Right lobe of liver (tissue), 6 donors: ENCODE results near the gene SARS2. TPM values are rescaled to one million over a fixed set of nuclear protein-coding genes. Genes with fewer than 3 reads are reported as not detected.
A peak's percentile ranks its signal among the peaks of the same experiment; 100 is the strongest.

Experiments
- ATAC-seq, 4 donors: fragments of 200-7000 bp; cut with Tn5 transposase; one replicate each; pipeline ENCODE4 v1.9.1; 2020; ENCODE audit warnings: mild to moderate bottlenecking in 4 of 4, moderate library complexity in 4 of 4
- DNase-seq, 3 donors: peaks; one replicate each; pipeline ENCODE4 v3.0.0-alpha.2; 2020
- H3K27ac ChIP-seq, 3 donors: fragments of 200-600 bp; one replicate each; pipeline ENCODE4 v1.8.0; 2022
- H3K27me3 ChIP-seq, 2 donors: fragments of 200-600 bp; one replicate each; pipeline ENCODE4 v1.8.0; 2022
- H3K36me3 ChIP-seq, 4 donors: fragments of 200-600 bp; sonication (generic) in 1 of 4; one replicate each; pipeline versions ENCODE4 v1.5.1 to v1.8.0; 2017 to 2022; ENCODE audit warnings: control low read depth in 1 of 4
- H3K4me1 ChIP-seq, 4 donors: fragments of 200-600 bp; sonication (generic) in 1 of 4; one replicate each; pipeline versions ENCODE4 v1.5.1 to v1.8.0; 2017 to 2022; ENCODE audit warnings: control low read depth in 1 of 4
- H3K4me3 ChIP-seq, 3 donors: fragments of 200-600 bp; one replicate each; pipeline ENCODE4 v1.8.0; 2022
- H3K9me3 ChIP-seq, 4 donors: fragments of 200-600 bp; sonication (generic) in 1 of 4; one replicate each; pipeline versions ENCODE4 v1.5.1 to v1.8.0; 2017 to 2022; ENCODE audit warnings: control low read depth in 1 of 4
- POLR2A ChIP-seq: fragments of 450-650 bp; IDR thresholded peaks from one replicate; pipeline ENCODE4 v1.6.1; 2017; ENCODE audit warnings: antibody characterized with exemption, mild to moderate bottlenecking
- WGBS: methylation state at CpG from one replicate; pipeline ENCODE4 v1.1.6; 2018; ENCODE audit warnings: low coverage, low lambda C conversion rate; ENCODE audit not compliant: insufficient coverage; ENCODE audit errors: missing lambda C conversion rate; 5-methylcytosine and 5-hydroxymethylcytosine counted together
- intact Hi-C, 2 donors: fragments of 100-400 bp; cut with DNase I; formaldehyde crosslinking; loops; one replicate each; pipeline versions ENCODE4 v1.11.2 to v1.14.1; 2022
- total RNA-seq, 6 experiments: library from RNA; depleted of rRNA in 2 of 6; stranded (reverse); fragments of >200 nt in 2 of 6; fragmentation: NEBNext Ultra II Directional in 3 of 6; extraction: Animal tissue kit (Norgen Biotek cat#: 25700) in 3 of 6; gene quantifications; one replicate each; pipeline versions ENCODE4 v1.1.0 to v1.2.4, GENCODE V29; 2016 to 2023
- TF ChIP-seq, protein P1 (sequence below), 4 donors: fragments of 200-600 bp in 3 of 4; fragments of 450-650 bp in 1 of 4; IDR thresholded peaks; one replicate each; pipeline versions ENCODE4 v1.5.1 to v1.8.0; 2016 to 2022; ENCODE audit warnings: antibody characterized with exemption in 4 of 4, mild to moderate bottlenecking in 2 of 4
- donor health status: DM: no; HTN: yes; CAD: no.
- donor health status: DM: no; HTN: no; CAD: no.
- donor health status: DM: no; HTN: no; CAD: no.
- donor health status: DM: no; HTN: yes; CAD: no.
- donor health status: DM: no; HTN: yes; CAD: no.

The SARS2 gene
- total RNA-seq, 6 experiments from 2014 or later = 10.6 to 26.5 (median 18.7) TPM

- H3K27ac ChIP-seq = no peak overlapping the region
- no peak overlapping the region for H3K4me3 ChIP-seq
- no peaks in the 10 kb centered on the region for H3K9me3 ChIP-seq
- WGBS = 100% methylated on average over 4 of the region's 19 CpGs
- H3K36me3 ChIP-seq = no peaks in the 10 kb centered on the region
- no peaks in the 10 kb centered on the region for H3K27me3 ChIP-seq
- ATAC-seq (no peak), DNase-seq (no peak)
- TF ChIP-seq POLR2A = no peak
- TF ChIP-seq, protein P1, sequence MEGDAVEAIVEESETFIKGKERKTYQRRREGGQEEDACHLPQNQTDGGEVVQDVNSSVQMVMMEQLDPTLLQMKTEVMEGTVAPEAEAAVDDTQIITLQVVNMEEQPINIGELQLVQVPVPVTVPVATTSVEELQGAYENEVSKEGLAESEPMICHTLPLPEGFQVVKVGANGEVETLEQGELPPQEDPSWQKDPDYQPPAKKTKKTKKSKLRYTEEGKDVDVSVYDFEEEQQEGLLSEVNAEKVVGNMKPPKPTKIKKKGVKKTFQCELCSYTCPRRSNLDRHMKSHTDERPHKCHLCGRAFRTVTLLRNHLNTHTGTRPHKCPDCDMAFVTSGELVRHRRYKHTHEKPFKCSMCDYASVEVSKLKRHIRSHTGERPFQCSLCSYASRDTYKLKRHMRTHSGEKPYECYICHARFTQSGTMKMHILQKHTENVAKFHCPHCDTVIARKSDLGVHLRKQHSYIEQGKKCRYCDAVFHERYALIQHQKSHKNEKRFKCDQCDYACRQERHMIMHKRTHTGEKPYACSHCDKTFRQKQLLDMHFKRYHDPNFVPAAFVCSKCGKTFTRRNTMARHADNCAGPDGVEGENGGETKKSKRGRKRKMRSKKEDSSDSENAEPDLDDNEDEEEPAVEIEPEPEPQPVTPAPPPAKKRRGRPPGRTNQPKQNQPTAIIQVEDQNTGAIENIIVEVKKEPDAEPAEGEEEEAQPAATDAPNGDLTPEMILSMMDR (IDR thresholded peaks at IDR 0.05) = no peak
- H3K4me1 ChIP-seq = peaks cover 0 to 14% (median 2%) of the 10 kb centered on the region in 4 donors
- intact Hi-C loops = no loop called here
These were observed 60.0 kb downstream of the SARS2 start for GRCh38 chr19:38870612-38871011.

DNA sequence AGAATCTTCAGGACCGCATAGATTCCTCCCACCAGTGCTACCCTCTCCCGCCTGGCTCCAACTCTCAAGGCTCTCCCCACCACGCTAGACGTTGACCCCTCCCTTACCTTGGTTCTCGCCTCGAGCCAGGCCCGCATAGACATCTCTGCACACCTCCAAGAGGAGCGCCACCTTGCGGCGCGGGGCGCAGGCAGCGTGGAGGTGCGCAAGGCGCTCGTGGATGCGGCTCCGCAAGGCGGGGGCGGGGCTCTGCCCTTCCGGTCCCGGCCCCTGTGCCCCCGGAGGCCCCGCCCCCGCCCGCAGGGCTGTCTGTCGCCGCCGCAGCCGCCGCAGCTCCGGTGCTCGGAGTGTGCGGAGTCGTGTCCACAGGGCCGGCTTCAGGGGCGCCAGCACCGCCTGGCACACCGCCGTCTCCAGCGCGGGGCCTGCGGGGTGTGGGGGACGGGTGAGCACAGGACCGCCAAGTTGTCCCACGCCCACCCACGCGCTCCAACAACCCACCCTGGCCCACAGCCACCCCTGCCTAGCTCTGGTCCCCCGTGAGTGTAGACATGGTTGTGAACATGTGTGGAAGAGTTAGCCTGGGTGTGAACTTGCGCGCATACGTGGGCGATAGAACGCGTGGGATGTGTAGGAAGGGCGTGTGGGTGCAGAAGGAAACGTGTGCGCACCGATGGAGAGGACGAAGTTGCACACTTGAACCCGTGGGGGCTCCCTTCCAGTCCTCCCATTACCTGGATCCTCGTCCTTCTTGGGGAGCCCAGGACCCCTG, 60.5 kb downstream of the SARS2 start:
- H3K4me1 ChIP-seq = peaks cover 0 to 18% (median 2%) of the 10 kb centered on the region in 4 donors
- no peaks in the 10 kb centered on the region for H3K27me3 ChIP-seq
- no peaks in the 10 kb centered on the region for H3K36me3 ChIP-seq
- DNase-seq (peak; percentile 93 to 95 (median 93)), ATAC-seq (peak; percentile 95 to 97 (median 96))
- TF ChIP-seq POLR2A = peak; percentile 69
- TF ChIP-seq, protein P1 (IDR thresholded peaks at IDR 0.05) = peak; percentile 90 to 98 (median 93)
- peak overlapping the region; percentile 46 to 68 (median 54) for H3K4me3 ChIP-seq
- 37% methylated on average over 19 of the region's 62 CpGs for WGBS
- H3K27ac ChIP-seq = peak overlapping the region; percentile 17 to 52 (median 36)
- intact Hi-C loops = no loop called here
- H3K9me3 ChIP-seq = no peaks in the 10 kb centered on the region

DNA sequence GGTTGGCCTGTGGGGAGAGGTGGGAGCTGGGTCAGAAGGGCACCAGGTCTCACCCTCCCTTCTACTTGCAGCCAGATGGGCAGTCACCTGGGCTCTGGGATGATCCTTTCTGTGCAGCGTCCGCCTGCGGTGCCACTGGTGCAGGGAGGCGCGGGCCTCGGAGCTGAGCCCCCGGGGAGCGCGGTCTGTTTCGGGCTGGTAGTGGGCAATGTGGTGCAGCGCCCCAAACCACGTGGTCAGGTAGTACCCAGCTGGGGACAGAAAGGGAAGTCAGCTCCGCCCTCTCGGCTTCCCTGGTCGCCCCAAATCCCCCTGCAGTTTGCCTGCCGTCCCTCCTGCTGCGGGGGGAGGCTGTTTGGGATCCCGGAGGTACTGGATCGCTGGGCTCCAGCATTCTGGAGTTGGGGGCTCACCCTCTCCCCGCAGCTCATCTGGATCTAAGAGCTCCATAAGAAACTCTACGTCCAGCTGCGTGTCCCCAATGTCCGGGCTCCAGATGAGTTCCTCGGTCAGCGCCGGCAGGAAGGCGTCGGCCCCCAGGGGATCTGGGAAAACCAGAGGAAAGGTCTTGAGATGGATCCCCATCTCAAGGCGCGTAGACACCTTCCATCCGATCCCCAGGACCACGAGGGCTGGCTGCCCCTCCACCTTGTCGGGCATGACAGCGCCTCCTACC, 61.3 kb downstream of the SARS2 start:
- peak overlapping the region in 1 of 3 donors; percentile 52 for H3K27ac ChIP-seq
- DNase-seq = peak in 2 of 3 donors; percentile 44 to 64
- intact Hi-C loops = no loop called here

DNA sequence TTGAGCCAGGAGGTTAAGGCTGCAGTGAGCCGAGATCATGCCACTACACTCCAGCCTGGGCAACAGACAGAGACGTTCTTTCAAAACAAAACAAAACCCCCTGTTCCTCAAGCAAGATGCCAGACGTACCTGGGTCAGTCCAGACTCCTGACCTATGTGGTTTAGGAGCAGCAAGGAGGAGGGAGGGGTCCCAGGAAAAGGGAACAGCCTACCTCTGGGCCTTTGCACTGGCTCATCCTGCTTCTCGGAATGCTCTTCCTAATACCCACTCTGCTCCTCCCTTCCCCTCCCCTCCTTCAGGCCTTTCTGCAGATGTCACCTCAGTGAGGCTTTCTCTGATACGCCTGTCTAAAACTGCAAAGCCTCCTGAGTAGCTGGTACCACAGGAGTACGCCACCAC, 62.0 kb downstream of the SARS2 start:
- Histone ChIP-seq H3K27me3 (no peaks in the 10 kb centered on the region), H3K4me1 (peaks cover 0 to 28% (median 2%) of the 10 kb centered on the region in 4 donors), H3K4me3 (no peak overlapping the region), H3K36me3 (no peaks in the 10 kb centered on the region), H3K9me3 (no peaks in the 10 kb centered on the region), H3K27ac (no peak overlapping the region)
- TF ChIP-seq POLR2A = no peak
- TF ChIP-seq, protein P1 (IDR thresholded peaks at IDR 0.05) = no peak
- DNase-seq (no peak), ATAC-seq (no peak)
- intact Hi-C loops = no loop called here
- WGBS = 70% methylated on average over 3 of the region's 6 CpGs

More for the DNA sequence above, 61.3 kb downstream of the SARS2 start:
- peaks cover 0 to 25% (median 2%) of the 10 kb centered on the region in 4 donors for H3K4me1 ChIP-seq
- no peaks in the 10 kb centered on the region for H3K36me3 ChIP-seq
- no CpG with 5 or more reads among the region's 34 CpGs for WGBS
- H3K4me3 ChIP-seq = peak overlapping the region; percentile 46 to 68 (median 54)
- no peaks in the 10 kb centered on the region for H3K9me3 ChIP-seq
- peak; percentile 8 to 44 (median 34) for ATAC-seq
- no peaks in the 10 kb centered on the region for H3K27me3 ChIP-seq
- TF ChIP-seq, protein P1 (IDR thresholded peaks at IDR 0.05) = no peak
- TF ChIP-seq POLR2A = no peak
